ENCODE measurements around the gene CNTN4. TPM values are rescaled to one million over a fixed set of nuclear protein-coding genes. Genes with fewer than 3 reads are reported as not detected.

The CNTN4 gene
- total and polyA plus RNA-seq, 2 experiments from 2014 or later = 0.91 to 4.0 TPM

DNA sequence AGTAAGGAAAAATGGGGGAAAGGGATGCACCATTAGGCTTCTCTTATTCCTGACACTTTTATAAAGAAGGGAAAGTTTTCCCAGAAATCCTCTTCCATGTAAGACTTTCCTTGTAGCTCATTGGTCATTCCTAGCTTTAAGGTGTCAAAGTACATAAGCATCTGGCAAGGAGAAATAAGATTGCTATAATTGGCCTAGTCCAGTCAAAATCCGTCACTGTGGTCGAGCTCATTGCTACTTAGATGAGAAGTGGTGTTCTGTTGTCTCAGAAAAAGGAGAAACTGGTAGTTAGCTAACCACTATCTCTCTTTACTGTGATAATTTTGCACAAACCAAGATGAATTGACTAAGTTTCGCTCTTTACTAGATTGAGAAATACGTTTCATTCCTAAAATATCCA is 370.1 kb downstream of the CNTN4 start (continued):
- TF ChIP-seq, protein P1, sequence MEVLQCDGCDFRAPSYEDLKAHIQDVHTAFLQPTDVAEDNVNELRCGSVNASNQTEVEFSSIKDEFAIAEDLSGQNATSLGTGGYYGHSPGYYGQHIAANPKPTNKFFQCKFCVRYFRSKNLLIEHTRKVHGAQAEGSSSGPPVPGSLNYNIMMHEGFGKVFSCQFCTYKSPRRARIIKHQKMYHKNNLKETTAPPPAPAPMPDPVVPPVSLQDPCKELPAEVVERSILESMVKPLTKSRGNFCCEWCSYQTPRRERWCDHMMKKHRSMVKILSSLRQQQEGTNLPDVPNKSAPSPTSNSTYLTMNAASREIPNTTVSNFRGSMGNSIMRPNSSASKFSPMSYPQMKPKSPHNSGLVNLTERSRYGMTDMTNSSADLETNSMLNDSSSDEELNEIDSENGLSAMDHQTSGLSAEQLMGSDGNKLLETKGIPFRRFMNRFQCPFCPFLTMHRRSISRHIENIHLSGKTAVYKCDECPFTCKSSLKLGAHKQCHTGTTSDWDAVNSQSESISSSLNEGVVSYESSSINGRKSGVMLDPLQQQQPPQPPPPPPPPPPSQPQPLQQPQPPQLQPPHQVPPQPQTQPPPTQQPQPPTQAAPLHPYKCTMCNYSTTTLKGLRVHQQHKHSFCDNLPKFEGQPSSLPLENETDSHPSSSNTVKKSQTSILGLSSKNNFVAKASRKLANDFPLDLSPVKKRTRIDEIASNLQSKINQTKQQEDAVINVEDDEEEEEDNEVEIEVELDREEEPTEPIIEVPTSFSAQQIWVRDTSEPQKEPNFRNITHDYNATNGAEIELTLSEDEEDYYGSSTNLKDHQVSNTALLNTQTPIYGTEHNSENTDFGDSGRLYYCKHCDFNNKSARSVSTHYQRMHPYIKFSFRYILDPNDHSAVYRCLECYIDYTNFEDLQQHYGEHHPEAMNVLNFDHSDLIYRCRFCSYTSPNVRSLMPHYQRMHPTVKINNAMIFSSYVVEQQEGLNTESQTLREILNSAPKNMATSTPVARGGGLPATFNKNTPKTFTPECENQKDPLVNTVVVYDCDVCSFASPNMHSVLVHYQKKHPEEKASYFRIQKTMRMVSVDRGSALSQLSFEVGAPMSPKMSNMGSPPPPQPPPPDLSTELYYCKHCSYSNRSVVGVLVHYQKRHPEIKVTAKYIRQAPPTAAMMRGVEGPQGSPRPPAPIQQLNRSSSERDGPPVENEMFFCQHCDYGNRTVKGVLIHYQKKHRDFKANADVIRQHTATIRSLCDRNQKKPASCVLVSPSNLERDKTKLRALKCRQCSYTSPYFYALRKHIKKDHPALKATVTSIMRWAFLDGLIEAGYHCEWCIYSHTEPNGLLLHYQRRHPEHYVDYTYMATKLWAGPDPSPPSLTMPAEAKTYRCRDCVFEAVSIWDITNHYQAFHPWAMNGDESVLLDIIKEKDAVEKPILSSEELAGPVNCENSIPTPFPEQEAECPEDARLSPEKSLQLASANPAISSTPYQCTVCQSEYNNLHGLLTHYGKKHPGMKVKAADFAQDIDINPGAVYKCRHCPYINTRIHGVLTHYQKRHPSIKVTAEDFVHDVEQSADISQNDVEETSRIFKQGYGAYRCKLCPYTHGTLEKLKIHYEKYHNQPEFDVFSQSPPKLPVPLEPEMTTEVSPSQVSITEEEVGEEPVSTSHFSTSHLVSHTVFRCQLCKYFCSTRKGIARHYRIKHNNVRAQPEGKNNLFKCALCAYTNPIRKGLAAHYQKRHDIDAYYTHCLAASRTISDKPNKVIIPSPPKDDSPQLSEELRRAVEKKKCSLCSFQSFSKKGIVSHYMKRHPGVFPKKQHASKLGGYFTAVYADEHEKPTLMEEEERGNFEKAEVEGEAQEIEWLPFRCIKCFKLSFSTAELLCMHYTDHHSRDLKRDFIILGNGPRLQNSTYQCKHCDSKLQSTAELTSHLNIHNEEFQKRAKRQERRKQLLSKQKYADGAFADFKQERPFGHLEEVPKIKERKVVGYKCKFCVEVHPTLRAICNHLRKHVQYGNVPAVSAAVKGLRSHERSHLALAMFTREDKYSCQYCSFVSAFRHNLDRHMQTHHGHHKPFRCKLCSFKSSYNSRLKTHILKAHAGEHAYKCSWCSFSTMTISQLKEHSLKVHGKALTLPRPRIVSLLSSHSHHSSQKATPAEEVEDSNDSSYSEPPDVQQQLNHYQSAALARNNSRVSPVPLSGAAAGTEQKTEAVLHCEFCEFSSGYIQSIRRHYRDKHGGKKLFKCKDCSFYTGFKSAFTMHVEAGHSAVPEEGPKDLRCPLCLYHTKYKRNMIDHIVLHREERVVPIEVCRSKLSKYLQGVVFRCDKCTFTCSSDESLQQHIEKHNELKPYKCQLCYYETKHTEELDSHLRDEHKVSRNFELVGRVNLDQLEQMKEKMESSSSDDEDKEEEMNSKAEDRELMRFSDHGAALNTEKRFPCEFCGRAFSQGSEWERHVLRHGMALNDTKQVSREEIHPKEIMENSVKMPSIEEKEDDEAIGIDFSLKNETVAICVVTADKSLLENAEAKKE (CRISPR knock-in tag; IDR thresholded peaks at IDR 0.05) = no peak
- TF ChIP-seq CREB1 (CRISPR knock-in tag; IDR thresholded peaks at IDR 0.05; ENCODE audit: low read depth) (no peak), NANOG (IDR thresholded peaks at IDR 0.05; ENCODE audit: borderline replicate concordance) (no peak), ZNF331 (CRISPR knock-in tag; IDR thresholded peaks at IDR 0.05; ENCODE audit: low read depth) (no peak)
- TF ChIP-seq, protein P2, sequence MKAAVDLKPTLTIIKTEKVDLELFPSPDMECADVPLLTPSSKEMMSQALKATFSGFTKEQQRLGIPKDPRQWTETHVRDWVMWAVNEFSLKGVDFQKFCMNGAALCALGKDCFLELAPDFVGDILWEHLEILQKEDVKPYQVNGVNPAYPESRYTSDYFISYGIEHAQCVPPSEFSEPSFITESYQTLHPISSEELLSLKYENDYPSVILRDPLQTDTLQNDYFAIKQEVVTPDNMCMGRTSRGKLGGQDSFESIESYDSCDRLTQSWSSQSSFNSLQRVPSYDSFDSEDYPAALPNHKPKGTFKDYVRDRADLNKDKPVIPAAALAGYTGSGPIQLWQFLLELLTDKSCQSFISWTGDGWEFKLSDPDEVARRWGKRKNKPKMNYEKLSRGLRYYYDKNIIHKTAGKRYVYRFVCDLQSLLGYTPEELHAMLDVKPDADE (IDR thresholded peaks at IDR 0.05) = no peak

DNA sequence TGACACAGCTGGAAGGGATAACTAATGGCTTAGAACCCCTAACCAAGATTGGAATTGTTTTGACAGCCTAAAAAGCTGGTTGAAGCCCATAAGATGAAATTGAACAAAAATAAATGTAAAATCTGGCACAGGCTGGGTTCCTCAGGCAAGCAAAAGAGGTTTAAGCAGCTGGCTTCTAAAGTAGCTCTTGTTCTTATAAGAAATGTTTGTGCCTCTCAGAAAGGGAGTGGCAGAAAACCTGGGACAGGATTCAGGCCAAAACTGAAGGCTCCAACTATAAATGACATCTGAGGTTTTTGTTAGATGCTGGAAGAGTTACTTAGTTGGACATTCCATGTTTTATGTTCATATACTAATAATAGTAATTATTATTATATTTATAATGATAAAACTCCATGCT is 378.3 kb downstream of the CNTN4 start:
- H3K27ac Mint-ChIP-seq = no peak overlapping the region
- ATAC-seq (no peak), DNase-seq (ENCODE audit: low spot score) (no peak)
- H3K27me3 Mint-ChIP-seq (ENCODE audit: insufficient read depth, low read depth, poor library complexity) = no peaks in the 10 kb centered on the region
- no peaks in the 10 kb centered on the region for H3K9me2 ChIP-seq (ENCODE audit: insufficient read depth)
- no peaks in the 10 kb centered on the region for H4K20me1 ChIP-seq (replicated peaks; ENCODE audit: insufficient read depth)
- peaks cover 98% of the 10 kb centered on the region for H3K9me3 Mint-ChIP-seq
- no peak overlapping the region for H2AFZ ChIP-seq
- no peaks in the 10 kb centered on the region for H3F3A ChIP-seq (replicated peaks; ENCODE audit: low read depth)
- peaks cover 33% of the 10 kb centered on the region for H3K36me3 Mint-ChIP-seq (ENCODE audit: low read depth)
- no peak overlapping the region for H3K4me3 Mint-ChIP-seq
- H3K4me1 ChIP-seq (ENCODE audit: insufficient read depth) = no peaks in the 10 kb centered on the region; the same call in 1 of the 2 replicates
- no peaks in the 10 kb centered on the region for H3K27me3 ChIP-seq (ENCODE audit: insufficient read depth)
- H3K4me2 ChIP-seq = no peak overlapping the region
- no peaks in the 10 kb centered on the region for H3K36me3 ChIP-seq (ENCODE audit: insufficient read depth)
- no peak overlapping the region for H3K27ac ChIP-seq (ENCODE audit: low read depth)
- H3K4me3 ChIP-seq = no peak overlapping the region
- H3K4me1 Mint-ChIP-seq = no peaks in the 10 kb centered on the region
- no peaks in the 10 kb centered on the region for H3K79me2 ChIP-seq (replicated peaks; ENCODE audit: insufficient read depth)
- TF ChIP-seq EZH2 (IDR thresholded peaks at IDR 0.05; ENCODE audit: low read depth, unreplicated experiment) = no peak
- no peak for TF ChIP-seq ZNF114 (CRISPR knock-in tag; IDR thresholded peaks at IDR 0.05)
- TF ChIP-seq, protein P1 (CRISPR knock-in tag; IDR thresholded peaks at IDR 0.05) = no peak
- TF ChIP-seq EZH2phosphoT487 (IDR thresholded peaks at IDR 0.05; ENCODE audit: unreplicated experiment) = no peak

All from GM23338 (cell line).